GM13976 (cell line): ENCODE data around the gene LYRM4.

Experiments used
- DNase-seq: peaks from one replicate; pipeline ENCODE4 v3.0.0; 2012; ENCODE audit warnings: low spot score
- in situ Hi-C: fragments of 300-500 bp; cut with MboI; formaldehyde crosslinking; loops from one replicate; pipeline ENCODE4 v1.12.0; 2022; ENCODE audit warnings: low sequenced_read_pairs, mixed read lengths, inconsistent platforms; ENCODE audit not compliant: unreplicated experiment
- TF ChIP-seq, protein P1 (sequence below): IDR thresholded peaks from 2 replicates; pipeline ENCODE4 v1.5.1; 2012; ENCODE audit warnings: borderline replicate concordance, mild to moderate bottlenecking; ENCODE audit not compliant: insufficient read depth; ENCODE audit errors: extremely low read depth, missing control alignments, control extremely low read depth

Gene LYRM4

DNA sequence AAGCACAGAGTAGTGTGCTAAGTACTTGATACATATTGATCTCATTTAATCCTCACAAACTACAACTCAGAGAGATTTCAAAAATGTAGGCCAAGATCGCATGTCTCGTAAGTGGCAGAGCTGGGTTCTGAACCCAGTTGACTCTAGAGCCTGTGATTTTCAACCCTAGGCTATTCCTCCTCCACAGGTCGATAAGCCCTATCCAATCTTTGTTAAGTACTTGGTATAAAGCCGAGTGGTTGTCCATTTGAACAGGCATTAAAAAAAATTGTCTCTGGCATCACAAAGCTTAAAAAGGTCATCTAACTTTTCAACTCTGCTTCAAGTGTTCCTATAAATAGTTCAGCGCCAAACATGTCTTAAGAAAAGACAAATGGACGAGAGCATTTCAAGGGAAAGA, 37.4 kb downstream of the LYRM4 start:
- TF ChIP-seq, protein P1, sequence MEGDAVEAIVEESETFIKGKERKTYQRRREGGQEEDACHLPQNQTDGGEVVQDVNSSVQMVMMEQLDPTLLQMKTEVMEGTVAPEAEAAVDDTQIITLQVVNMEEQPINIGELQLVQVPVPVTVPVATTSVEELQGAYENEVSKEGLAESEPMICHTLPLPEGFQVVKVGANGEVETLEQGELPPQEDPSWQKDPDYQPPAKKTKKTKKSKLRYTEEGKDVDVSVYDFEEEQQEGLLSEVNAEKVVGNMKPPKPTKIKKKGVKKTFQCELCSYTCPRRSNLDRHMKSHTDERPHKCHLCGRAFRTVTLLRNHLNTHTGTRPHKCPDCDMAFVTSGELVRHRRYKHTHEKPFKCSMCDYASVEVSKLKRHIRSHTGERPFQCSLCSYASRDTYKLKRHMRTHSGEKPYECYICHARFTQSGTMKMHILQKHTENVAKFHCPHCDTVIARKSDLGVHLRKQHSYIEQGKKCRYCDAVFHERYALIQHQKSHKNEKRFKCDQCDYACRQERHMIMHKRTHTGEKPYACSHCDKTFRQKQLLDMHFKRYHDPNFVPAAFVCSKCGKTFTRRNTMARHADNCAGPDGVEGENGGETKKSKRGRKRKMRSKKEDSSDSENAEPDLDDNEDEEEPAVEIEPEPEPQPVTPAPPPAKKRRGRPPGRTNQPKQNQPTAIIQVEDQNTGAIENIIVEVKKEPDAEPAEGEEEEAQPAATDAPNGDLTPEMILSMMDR: no peak
- in situ Hi-C loops: no loop called here
- DNase-seq: no peak

DNA sequence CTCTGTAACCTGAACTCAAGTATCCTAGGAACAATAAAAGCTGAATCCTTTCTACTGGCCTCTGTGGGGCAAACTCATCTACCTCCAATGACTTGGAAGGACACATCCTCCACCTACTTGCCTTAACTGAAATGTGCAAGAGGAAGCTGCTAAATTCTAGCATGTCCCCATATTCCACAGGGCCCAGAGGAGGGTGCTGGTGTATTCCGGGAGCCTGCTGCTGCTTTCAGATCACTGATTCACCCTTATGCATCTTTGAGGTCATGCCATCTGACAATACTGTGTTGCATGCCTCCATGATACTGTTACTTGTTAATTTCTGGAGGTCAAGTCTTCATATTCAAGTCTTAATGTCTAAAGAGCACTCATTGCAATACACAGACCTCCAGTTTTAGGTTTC, 40.3 kb downstream of the LYRM4 start:
- TF ChIP-seq, protein P1: no peak
- in situ Hi-C loops: no loop called here
- no peak for DNase-seq

DNA sequence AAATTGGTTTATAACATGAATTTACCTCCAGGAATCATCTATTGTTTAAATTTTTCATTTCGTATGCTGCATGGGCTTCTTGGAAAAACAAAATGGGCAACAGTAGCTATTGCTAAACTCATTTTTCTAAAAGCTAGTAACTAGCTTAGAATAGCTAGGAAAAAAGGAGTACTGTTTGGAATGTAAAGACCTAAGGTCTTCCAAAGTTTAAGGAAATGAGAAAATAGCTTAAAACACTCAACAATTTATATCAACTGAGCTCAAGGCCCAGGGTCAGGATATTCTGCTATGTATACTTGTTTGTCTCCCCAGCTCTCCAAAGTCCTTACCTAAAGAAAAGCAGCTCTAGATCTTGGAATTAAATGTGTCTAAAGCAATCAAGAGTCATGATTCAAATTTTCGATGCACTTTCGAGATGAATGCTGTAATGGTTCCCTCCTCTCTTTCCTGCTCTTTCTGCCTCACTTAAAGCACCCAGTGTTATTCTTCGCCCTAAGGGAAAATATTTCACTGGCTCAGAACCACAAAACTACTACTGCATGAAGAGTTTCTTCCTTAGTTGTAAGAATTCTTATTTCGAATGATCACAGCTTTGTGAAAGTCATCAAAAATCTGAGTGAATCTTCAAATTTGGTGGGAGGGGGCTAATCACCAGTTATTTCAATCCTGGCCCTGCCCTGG, 41.6 kb downstream of the LYRM4 start:
- in situ Hi-C loops: no loop called here
- no peak for DNase-seq
- TF ChIP-seq, protein P1: no peak

DNA sequence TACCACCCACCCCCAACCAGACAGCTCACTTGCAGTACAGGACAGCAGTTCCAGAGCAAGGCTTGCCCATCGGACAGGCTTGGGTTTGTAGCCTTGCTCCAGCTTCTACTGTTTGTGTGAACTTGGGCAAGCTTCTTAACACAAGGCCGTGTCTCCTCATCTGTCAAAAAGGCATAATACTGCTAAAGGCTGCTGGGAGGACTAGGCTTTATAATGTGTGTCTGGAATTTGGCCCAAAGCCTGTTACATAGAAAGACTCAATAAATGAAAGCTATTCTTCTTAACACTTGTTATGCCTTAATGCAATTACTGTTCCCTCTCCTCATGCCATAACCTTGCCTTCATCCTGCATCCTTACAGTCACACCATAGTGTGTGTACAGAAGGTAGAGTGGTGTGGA, 43.4 kb downstream of the LYRM4 start:
- TF ChIP-seq, protein P1: no peak

DNA sequence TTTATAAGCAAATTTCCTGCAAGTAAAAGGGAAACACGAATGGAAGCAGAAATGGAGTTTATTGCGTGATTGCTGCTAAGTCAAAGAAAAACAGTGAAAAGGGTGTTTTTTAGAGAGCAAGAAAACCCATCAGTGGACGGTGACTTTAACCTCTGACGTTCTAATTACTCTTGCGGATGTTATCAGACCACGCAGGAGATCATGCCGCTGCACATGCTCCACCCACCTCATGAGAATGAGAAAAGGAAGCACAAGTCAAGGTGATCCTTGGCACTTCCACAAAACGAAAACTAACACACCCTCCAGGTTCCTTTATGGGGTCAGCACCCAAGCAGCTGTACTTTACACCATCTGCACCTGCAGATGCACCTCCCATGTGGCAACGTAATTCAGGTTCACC, 45.0 kb downstream of the LYRM4 start:
- no peak for DNase-seq
- in situ Hi-C loops: no loop called here
- TF ChIP-seq, protein P1: no peak

More for the DNA sequence above, 43.4 kb downstream of the LYRM4 start:
- no peak for DNase-seq
- in situ Hi-C loops: no loop called here

DNA sequence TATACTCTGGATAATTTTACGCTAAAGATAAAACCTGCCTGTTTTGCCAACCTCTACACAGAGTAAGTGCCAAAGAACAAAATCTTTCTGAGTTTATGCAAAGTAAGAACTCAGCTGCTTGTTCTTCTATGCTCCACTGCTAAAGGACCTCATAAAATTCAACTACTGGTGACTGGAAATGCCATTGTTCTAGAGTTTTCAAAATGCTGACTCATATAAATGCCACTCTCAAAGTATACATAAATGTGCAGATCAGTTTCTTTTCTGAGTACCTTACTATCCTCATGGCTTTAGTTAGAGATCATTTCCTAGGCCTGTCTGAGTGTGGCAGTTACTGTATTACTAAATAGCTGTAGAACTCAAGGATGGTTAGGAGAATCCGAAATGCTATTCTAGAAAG, 45.6 kb downstream of the LYRM4 start:
- no peak for DNase-seq
- in situ Hi-C loops: no loop called here
- TF ChIP-seq, protein P1: no peak
